ENCODE results near the gene R3HDM1.
A peak's percentile ranks its signal among the peaks of the same experiment; 100 is the strongest.
"Not testable (repeated sequence)": the region's sequence is repeated elsewhere in the genome, so short reads cannot be mapped to it uniquely, and the experiment has no call there.

R3HDM1 gene

DNA sequence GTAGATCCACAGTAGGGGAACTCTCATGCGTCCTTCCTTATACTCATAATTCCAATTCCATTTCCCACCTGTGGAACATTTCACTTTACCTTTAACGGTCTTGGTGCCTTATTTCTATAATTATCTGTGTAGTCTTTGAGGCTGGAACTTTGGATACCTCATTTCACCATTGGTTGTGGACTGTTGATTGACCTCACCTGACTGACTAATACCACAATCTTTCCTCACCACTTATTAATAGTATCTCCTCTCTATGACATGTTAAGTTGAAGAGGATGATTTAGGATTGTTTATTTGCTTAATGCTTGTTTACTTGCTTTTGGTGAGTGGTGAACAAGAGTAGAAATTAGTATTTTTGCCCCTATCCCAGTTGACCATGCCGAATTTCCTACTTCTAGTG, 50.0 kb downstream of the R3HDM1 start:
- FAIRE-seq: no peak

GRCh38 chr2:135582383-135582782, 51.1 kb downstream of the R3HDM1 start:
- no peak for FAIRE-seq

GRCh38 chr2:135585586-135585985, 54.3 kb downstream of the R3HDM1 start:
- peak; percentile 82 for FAIRE-seq

- no peak for FAIRE-seq
These were observed 54.9 kb downstream of the R3HDM1 start for GRCh38 chr2:135586148-135586547.

GRCh38 chr2:135587958-135588357, 56.7 kb downstream of the R3HDM1 start:
- no peak for FAIRE-seq

DNA sequence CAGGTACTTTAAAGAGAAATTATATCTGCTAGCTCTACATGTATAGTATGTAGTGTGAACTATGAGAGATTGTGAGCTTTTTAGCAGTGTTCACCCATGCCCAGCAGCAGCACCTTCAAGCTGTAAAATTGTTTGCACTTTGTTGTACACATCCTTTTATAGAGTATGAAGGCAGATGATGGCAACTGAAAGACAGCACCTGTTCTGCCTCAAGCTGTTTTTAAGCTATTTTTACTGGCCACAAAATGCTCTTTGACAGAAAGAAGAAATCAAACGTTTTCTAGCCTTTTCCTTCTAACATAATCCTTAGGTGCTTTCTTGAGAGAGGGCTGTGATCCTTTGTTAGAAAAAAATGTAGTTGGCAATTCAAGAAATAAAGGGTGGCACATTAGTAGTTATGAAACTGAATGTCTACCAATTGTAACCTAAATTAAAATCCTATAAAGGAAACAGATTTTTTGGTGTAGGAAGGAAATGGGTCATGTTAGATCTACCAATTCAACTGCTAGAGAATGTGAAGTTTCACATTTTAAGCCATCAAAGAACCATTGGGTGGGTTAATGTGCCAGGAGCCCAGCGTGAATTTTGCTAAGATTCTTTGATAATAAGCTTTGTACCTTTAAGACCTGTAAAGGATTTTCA, 59.5 kb downstream of the R3HDM1 start:
- no peak for FAIRE-seq

DNA sequence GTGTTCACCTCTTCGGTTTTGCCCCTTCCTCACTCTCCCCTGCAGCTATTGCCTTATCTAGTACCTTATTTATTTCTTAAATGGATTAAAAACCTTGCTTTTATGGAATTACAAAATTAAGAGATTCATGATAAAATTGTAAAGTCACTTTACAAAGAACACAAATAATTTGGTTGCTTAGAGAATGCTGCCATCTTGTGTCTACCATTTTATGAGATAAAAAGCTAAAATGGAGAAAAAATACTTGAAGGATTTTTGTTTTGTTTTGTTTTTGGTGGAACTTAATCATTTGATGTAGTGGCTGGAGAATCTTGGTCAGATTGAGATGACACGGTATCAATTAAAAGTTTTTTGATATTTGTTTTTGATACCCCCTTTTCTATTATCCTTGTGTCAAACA, 69.6 kb downstream of the R3HDM1 start:
- peak; percentile 88 for FAIRE-seq

GRCh38 chr2:135603543-135603942, 72.3 kb downstream of the R3HDM1 start:
- FAIRE-seq: no peak

GRCh38 chr2:135607561-135607960, 76.3 kb downstream of the R3HDM1 start:
- FAIRE-seq: no peak

DNA sequence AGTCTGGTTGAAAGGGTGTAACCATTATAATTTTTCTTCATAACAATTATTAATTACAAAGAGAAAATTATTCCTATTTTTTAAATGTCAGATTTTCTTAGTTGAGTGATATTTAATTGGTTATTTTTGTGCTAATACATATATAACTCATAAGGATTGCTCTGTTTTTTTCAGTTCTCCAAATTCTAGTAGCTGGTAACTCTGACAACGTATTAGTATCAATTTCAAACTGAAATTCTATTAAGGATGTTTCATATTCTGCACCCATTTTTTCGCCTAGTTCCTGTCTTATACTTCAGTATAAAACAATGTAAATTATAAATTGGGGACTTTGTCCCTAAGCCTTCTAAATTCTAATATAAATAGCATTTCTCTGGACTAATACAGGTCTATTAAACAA, 81.0 kb downstream of the R3HDM1 start:
- FAIRE-seq: peak; percentile 42

DNA sequence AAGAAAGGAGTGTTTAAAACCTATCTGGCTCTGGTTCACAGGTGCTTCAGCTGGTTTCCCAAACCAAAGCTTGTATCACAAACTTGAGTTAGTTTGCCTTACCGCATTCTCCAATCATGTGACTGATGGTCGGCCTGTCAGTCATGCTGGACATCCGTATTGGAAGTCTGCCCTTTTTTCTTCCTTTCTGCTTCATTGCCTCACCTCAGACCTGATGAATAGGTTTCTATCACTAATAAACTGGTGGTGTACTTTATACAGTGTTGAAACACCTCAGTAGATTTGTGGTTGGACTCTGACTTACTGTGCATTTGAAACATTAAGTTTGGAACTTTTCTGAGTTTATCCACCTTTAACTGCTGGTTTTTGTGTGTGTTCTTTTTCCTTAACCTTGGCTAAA, 84.1 kb downstream of the R3HDM1 start:
- no peak for FAIRE-seq

DNA sequence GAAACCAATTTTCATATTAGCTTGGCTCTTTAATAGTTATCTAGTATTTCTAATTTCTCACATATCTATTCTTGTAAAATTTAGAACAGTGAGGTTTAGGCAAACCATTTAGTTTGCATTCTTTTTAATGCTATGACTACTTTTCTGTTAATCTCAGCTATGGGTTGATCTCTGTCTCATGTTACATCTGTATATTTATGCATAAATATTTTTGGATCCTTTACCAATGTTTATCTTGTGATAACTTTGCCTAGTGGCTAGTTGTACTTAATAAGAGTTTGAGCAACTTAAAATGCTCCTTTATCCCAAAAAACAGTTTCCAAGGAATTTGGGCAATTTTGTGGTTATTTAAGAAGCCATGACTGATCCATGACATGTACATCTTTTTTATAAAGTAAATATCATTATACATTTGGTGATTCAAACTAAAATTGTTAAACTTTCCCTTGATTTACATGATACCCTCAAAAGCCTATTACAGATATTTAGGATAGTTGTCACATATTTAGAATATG, 86.3 kb downstream of the R3HDM1 start:
- FAIRE-seq: no peak

DNA sequence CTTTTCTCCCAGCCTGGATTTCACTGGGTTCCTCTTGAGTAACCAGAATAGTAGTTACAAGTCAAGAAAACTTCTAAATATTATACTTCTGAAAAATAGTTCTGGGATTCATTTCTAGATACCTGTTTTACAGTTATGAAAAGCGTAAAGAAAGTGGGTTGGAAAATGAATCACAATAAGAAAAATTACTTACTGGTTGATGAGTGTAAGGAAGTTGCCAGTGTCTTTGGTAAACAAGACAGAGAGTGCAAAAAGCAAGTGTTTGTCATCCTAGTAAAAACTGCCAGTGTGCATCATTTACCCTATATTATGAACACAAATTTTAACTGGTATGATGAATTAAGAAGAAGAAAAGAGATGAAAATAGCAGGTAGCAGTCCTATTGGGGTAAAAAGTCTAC, 88.9 kb downstream of the R3HDM1 start:
- FAIRE-seq: no peak

DNA sequence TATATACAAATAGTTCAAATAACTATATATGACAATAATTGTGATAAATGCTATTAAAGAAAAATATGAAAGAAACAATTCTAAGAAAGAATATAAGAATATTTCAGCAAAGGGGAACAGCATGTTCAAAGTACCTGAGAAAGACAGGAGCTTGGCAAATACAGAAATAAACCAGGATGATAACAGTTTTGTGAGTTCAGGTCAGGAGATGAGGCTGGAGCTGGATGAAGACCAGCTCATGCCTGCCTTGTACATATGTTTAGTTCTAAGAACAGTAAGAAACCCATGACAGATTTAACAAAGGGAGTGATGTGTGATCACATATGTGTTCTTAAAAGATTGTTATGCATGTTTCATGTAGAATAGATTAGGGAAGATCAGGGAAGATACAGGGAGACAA, 98.2 kb downstream of the R3HDM1 start:
- peak; percentile 53 for FAIRE-seq

- not testable (repeated sequence) for FAIRE-seq
These were observed 98.8 kb downstream of the R3HDM1 start for GRCh38 chr2:135630034-135630433.

DNA sequence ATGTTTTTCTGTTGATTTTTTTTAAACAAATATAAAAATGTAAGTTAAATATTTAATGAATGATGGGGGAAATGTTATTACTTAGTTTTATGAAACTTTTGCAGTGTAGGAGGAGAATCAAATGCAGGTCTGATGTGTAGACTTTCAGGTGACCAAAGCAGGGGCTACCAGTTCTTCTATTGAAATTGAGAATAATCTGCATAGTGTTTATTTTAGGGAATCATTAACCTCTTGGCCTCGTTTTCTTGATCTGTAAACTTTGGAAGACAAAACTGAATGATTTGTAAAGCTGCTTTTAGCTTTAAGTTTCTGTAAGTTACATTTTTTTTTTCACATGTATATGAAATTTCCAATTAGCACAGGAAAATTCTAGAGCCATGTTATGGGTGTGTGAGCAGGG, 99.2 kb downstream of the R3HDM1 start:
- FAIRE-seq: no peak

DNA sequence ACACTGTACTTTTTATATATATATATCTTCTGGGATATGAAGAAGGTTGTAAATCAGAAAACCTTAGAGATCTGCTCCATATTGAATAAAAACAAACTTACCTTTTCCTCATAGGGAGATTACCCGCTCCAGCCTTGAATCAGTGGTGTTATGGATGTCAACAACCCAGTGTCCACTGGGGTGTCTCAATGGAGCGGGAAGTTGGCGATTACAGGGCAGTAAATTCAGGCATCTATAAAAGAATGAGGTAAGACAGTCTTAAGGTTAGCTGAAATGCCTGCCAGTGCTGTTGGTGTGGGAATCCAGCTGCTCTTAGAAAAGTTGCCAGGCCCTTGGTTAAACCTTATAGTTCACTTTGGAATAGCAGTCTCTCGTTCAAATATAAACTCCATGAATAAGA, 102.3 kb downstream of the R3HDM1 start:
- no peak for FAIRE-seq

- FAIRE-seq: no peak
These were observed 104.0 kb downstream of the R3HDM1 start for GRCh38 chr2:135635212-135635835.

DNA sequence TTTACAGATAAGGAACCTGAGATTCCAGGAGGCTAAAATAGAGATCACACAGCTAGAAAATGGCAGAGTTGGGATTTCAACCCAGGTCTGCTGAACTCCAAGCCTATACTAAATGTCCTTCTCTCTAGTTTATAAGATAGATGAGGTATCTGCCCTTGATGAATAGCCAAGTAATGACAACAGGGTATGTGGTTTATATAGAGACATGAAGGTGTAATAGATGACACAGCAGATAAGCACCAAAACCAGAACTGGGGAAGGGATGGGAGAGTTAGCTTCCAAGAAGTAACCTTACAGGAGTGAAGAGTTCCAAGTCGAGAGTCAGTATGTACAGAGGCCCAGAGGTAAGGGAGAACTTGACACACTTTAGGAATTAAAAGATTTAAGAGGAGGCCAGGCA, 105.7 kb downstream of the R3HDM1 start:
- no peak for FAIRE-seq

GRCh38 chr2:135637456-135638087, 106.3 kb downstream of the R3HDM1 start:
- FAIRE-seq: no peak

- no peak for FAIRE-seq
These were observed 107.5 kb downstream of the R3HDM1 start for GRCh38 chr2:135638825-135639224.

DNA sequence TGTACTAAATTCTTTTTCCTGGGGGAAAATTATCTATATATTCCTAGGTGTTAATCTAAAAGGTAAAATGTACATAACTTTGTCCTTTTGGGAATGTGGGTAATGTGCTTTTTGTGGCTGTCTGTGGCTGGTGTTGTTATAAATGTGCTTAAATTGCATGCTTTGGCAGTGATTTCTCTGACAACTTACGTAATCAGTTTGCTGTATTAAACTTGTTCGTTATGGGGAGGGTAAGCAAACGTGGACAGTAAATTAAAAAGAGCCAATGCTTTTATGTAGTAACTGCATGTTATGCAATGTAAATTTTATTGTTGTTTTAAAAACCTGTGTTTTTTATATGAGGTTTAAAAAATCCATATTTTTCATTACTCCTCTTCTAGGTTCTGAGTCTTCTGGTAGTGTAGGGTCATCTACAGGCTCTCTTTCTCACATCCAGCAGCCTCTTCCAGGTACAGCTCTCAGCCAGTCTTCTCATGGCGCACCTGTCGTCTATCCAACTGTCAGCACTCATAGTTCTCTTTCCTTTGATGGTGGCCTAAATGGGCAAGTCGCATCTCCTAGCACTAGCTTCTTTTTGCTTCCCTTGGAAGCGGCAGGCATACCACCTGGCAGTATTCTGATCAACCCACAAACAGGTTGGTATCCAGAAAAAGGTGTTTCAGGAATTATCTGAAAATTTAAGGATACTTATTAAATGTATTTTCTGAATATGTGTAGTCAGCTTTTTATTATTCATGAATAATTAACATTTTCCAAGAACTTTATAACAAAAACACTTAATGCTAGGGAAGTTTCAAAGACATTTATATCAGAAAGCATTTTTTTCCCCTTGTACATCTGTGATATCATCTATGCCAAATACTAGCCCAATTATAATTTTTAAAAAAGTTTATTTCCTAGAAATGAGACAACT, 110.1 kb downstream of the R3HDM1 start:
- FAIRE-seq: no peak
